B cell (primary cell): ENCODE results near the gene CCDC121. TPM values are rescaled to one million over a fixed set of nuclear protein-coding genes. Genes with fewer than 3 reads are reported as not detected.

ENCODE experiments used
- ATAC-seq: fragments of 200-7000 bp; cut with Tn5 transposase; one replicate; pipeline ENCODE4 v1.10.0; 2021; ENCODE audit warnings: low read depth, mild to moderate bottlenecking, moderate number of reproducible peaks, moderate library complexity
- CTCF ChIA-PET: fragments of 350-600 bp; sonication (Branson Sonifier 250); formaldehyde crosslinking; loops from one replicate; lab custom pipeline; 2021; ENCODE audit warnings: antibody characterized with exemption, inconsistent platforms; lab: Charles Lee
- POLR2A ChIA-PET: fragments of 350-600 bp; sonication (Branson Sonifier 250); formaldehyde crosslinking; loops from one replicate; lab custom pipeline; 2021; ENCODE audit warnings: antibody characterized with exemption; lab: Charles Lee
- DNase-seq: peaks from one replicate; pipeline ENCODE4 v3.0.0; 2013
- H2AFZ ChIP-seq: 2 replicates; pipeline ENCODE4 v1.6.1; 2012; ENCODE audit warnings: mild to moderate bottlenecking, low read depth, low read length; ENCODE audit not compliant: insufficient read depth, poor library complexity, severe bottlenecking
- H3K27ac ChIP-seq, 2 donors: 1 replicate in 1 of 2; 2 replicates in 1 of 2; pipeline ENCODE4 v1.5.1; 2012 to 2013; ENCODE audit warnings: low read length in 2 of 2, mild to moderate bottlenecking in 2 of 2, moderate library complexity in 1 of 2
- H3K27me3 ChIP-seq, 4 experiments: fragments of 200-600 bp in 1 of 4; sonication (generic) in 1 of 4; replicated peaks in 1 of 4; 1 replicate in 2 of 4; 2 replicates in 2 of 4; pipeline versions ENCODE4 v1.6.1 to v1.7.0; 2013 to 2016; ENCODE audit warnings: low read length in 3 of 4, mild to moderate bottlenecking in 2 of 4, mixed read lengths in 1 of 4, moderate library complexity in 1 of 4; ENCODE audit not compliant: insufficient read depth in 4 of 4, control insufficient read depth in 3 of 4; ENCODE audit errors: control extremely low read depth in 1 of 4
- H3K36me3 ChIP-seq, 2 experiments: replicated peaks in 1 of 2; 1 replicate in 1 of 2; 2 replicates in 1 of 2; pipeline versions ENCODE4 v1.6.1 to v1.7.1; 2013; ENCODE audit warnings: low read length in 1 of 2; ENCODE audit not compliant: insufficient read depth in 2 of 2, control insufficient read depth in 1 of 2; ENCODE audit errors: control extremely low read depth in 1 of 2, extremely low read depth in 1 of 2
- H3K4me1 ChIP-seq, 2 donors: fragments of 200-600 bp in 1 of 2; sonication (generic) in 1 of 2; 1 replicate in 1 of 2; 2 replicates in 1 of 2; pipeline versions ENCODE4 v1.5.1 to v1.6.1; 2013 to 2017; ENCODE audit warnings: low read length in 2 of 2; ENCODE audit not compliant: control insufficient read depth in 2 of 2, insufficient read depth in 2 of 2
- H3K4me2 ChIP-seq: replicated peaks from 2 replicates; pipeline ENCODE3; 2012; ENCODE audit warnings: mild to moderate bottlenecking, low read depth, low read length; ENCODE audit not compliant: poor library complexity, severe bottlenecking
- H3K4me3 ChIP-seq, 5 experiments: fragments of 200-600 bp in 1 of 5; sonication (generic) in 1 of 5; 1 replicate in 3 of 5; 2 replicates in 2 of 5; pipeline versions ENCODE4 v1.5.1 to v1.7.0; 2011 to 2016; ENCODE audit warnings: low read length in 4 of 5, mild to moderate bottlenecking in 4 of 5, low read depth in 2 of 5, control low read depth in 1 of 5, moderate library complexity in 1 of 5; ENCODE audit not compliant: insufficient read depth in 1 of 5; ENCODE audit errors: control extremely low read depth in 1 of 5, extremely low read depth in 1 of 5
- H3K79me2 ChIP-seq: fragments of 200-600 bp; sonication (generic); one replicate; pipeline ENCODE4 v1.6.0; 2016; ENCODE audit warnings: low read length; ENCODE audit not compliant: control insufficient read depth, insufficient read depth
- H3K9ac ChIP-seq: fragments of 200-600 bp; sonication (generic); 2 replicates; pipeline ENCODE4 v1.6.1; 2017; ENCODE audit warnings: mild to moderate bottlenecking, low read length, moderate library complexity
- H3K9me3 ChIP-seq, 3 donors: one replicate each; pipeline versions ENCODE4 v1.6.1 to v1.7.1; 2013; ENCODE audit warnings: low read length in 2 of 3; ENCODE audit not compliant: control insufficient read depth in 2 of 3, insufficient read depth in 1 of 3; ENCODE audit errors: control extremely low read depth in 1 of 3
- H4K20me1 ChIP-seq: 2 replicates; pipeline ENCODE4 v1.6.0; 2012; ENCODE audit warnings: mild to moderate bottlenecking, low read length; ENCODE audit not compliant: insufficient read depth, control insufficient read depth, poor library complexity, severe bottlenecking
- H3K27ac Mint-ChIP-seq: one replicate; pipeline ENCODE4 v1.8.0; 2021; ENCODE audit warnings: mixed read lengths
- H3K27me3 Mint-ChIP-seq: one replicate; pipeline ENCODE4 v1.8.0; 2021; ENCODE audit warnings: mixed read lengths
- H3K4me1 Mint-ChIP-seq: one replicate; pipeline ENCODE4 v1.8.0; 2021; ENCODE audit warnings: mixed read lengths
- H3K4me3 Mint-ChIP-seq: one replicate; pipeline ENCODE4 v1.8.0; 2021; ENCODE audit warnings: mixed read lengths
- H3K9me3 Mint-ChIP-seq: one replicate; pipeline ENCODE4 v1.8.0; 2022; ENCODE audit warnings: mixed read lengths; ENCODE audit not compliant: insufficient read depth
- EZH2 ChIP-seq: IDR thresholded peaks from 2 replicates; pipeline ENCODE4 v1.6.1; 2012; ENCODE audit warnings: borderline replicate concordance, low read depth, mild to moderate bottlenecking, moderate library complexity, low read length; ENCODE audit not compliant: insufficient read depth, poor library complexity, severe bottlenecking
- WGBS: methylation state at CpG from one replicate; pipeline ENCODE4 v1.1.5; 2013; ENCODE audit warnings: missing lambda C conversion rate; ENCODE audit not compliant: insufficient coverage; 5-methylcytosine and 5-hydroxymethylcytosine counted together
- intact Hi-C: fragments of 100-400 bp; cut with micrococcal nuclease; formaldehyde crosslinking; loops from one replicate; pipeline ENCODE4 v1.10.0; 2022
- polyA plus RNA-seq: library from polyadenylated mRNA; depleted of rRNA; stranded (reverse); fragments of >200 nt; gene quantifications from 2 replicates; pipeline ENCODE4 v1.2.3, GENCODE V29; 2012
- total RNA-seq, 2 donors: library from RNA; stranded (reverse); fragments of 120-200 nt in 1 of 2; gene quantifications; 1 replicate in 1 of 2; 2 replicates in 1 of 2; pipeline versions ENCODE4 v1.2.3 to v1.2.4, GENCODE V29; 2013 to 2022
- TF ChIP-seq, protein P1 (sequence below): fragments of 200-600 bp; IDR thresholded peaks from one replicate; pipeline ENCODE4 v1.8.0; 2022; ENCODE audit warnings: antibody characterized with exemption, mild to moderate bottlenecking

CCDC121 gene
- total and polyA plus RNA-seq, 2 donors (not counting 1 experiment from before 2014, with no cell fraction given), result 0.95 to 2.2 TPM

- Histone ChIP-seq H3K4me3 (no peak overlapping the region), H3K36me3 (peaks cover 3 to 56% of the 10 kb centered on the region in 2 experiments), H3K4me1 (no peaks in the 10 kb centered on the region), H2AFZ (no peak overlapping the region), H4K20me1 (no peaks in the 10 kb centered on the region), H3K9me3 (no peaks in the 10 kb centered on the region), H3K79me2 (no peaks in the 10 kb centered on the region), H3K9ac (no peak overlapping the region), H3K4me2 (no peak overlapping the region), H3K27me3 (no peaks in the 10 kb centered on the region), H3K27ac (no peak overlapping the region)
- Mint-ChIP-seq H3K27me3 (no peaks in the 10 kb centered on the region), H3K9me3 (no peaks in the 10 kb centered on the region), H3K27ac (no peak overlapping the region), H3K4me3 (no peak overlapping the region), H3K4me1 (peaks cover 1% of the 10 kb centered on the region)
- DNase-seq, result no peak
- intact Hi-C loops, result no loop called here
- POLR2A ChIA-PET, result no interaction called here
- WGBS, result no CpG with 5 or more reads among the region's 1 CpG
- ATAC-seq, result no peak
- no peak for TF ChIP-seq EZH2
- TF ChIP-seq, protein P1, sequence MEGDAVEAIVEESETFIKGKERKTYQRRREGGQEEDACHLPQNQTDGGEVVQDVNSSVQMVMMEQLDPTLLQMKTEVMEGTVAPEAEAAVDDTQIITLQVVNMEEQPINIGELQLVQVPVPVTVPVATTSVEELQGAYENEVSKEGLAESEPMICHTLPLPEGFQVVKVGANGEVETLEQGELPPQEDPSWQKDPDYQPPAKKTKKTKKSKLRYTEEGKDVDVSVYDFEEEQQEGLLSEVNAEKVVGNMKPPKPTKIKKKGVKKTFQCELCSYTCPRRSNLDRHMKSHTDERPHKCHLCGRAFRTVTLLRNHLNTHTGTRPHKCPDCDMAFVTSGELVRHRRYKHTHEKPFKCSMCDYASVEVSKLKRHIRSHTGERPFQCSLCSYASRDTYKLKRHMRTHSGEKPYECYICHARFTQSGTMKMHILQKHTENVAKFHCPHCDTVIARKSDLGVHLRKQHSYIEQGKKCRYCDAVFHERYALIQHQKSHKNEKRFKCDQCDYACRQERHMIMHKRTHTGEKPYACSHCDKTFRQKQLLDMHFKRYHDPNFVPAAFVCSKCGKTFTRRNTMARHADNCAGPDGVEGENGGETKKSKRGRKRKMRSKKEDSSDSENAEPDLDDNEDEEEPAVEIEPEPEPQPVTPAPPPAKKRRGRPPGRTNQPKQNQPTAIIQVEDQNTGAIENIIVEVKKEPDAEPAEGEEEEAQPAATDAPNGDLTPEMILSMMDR, result no peak
- CTCF ChIA-PET, result no interaction called here
Observed at GRCh38 chr2:27621524-27621923, 7.3 kb downstream of the CCDC121 start.

- Mint-ChIP-seq H3K4me3 (no peak overlapping the region), H3K4me1 (no peaks in the 10 kb centered on the region), H3K27ac (no peak overlapping the region), H3K27me3 (no peaks in the 10 kb centered on the region), H3K9me3 (no peaks in the 10 kb centered on the region)
- Histone ChIP-seq H3K27ac (no peak overlapping the region), H3K36me3 (peaks cover 9 to 43% of the 10 kb centered on the region in 2 experiments), H3K9me3 (no peaks in the 10 kb centered on the region), H2AFZ (no peak overlapping the region), H3K79me2 (no peaks in the 10 kb centered on the region), H3K4me1 (no peaks in the 10 kb centered on the region), H3K4me3 (no peak overlapping the region), H3K27me3 (no peaks in the 10 kb centered on the region), H4K20me1 (no peaks in the 10 kb centered on the region), H3K4me2 (no peak overlapping the region), H3K9ac (no peak overlapping the region)
- intact Hi-C loops, result no loop called here
- DNase-seq, result no peak
- POLR2A ChIA-PET, result no interaction called here
- WGBS, result 96% methylated on average over 3 of the region's 3 CpGs
- ATAC-seq, result no peak
- TF ChIP-seq, protein P1, result no peak
- no peak for TF ChIP-seq EZH2
- CTCF ChIA-PET, result no interaction called here
Observed at GRCh38 chr2:27615316-27615715, 13.5 kb downstream of the CCDC121 start.
